Prostate gland (tissue), 2 donors: ENCODE results near the gene PRCC.

Source experiments
- POLR2A ChIP-seq: fragments of 450-650 bp; IDR thresholded peaks from one replicate; pipeline ENCODE4 v1.6.1; 2016; ENCODE audit warnings: antibody characterized with exemption, mild to moderate bottlenecking
- POLR2AphosphoS5 ChIP-seq: sonication (generic); formaldehyde crosslinking; IDR thresholded peaks from one replicate; pipeline ENCODE4 v1.6.1; 2017; ENCODE audit warnings: antibody characterized with exemption
- TF ChIP-seq, protein P1 (sequence below), 4 experiments: fragments of 200-600 bp in 2 of 4; fragments of 450-650 bp in 2 of 4; sonication (generic) in 2 of 4; IDR thresholded peaks; 1 replicate in 3 of 4; 2 replicates in 1 of 4; pipeline ENCODE4 v1.5.1; 2016 to 2019; ENCODE audit warnings: antibody characterized with exemption in 4 of 4, mild to moderate bottlenecking in 2 of 4, moderate library complexity in 2 of 4

GRCh38 chr1:156812293-156812990 is 45.1 kb downstream of the PRCC start:
- TF ChIP-seq POLR2A, result no peak
- TF ChIP-seq, protein P1, sequence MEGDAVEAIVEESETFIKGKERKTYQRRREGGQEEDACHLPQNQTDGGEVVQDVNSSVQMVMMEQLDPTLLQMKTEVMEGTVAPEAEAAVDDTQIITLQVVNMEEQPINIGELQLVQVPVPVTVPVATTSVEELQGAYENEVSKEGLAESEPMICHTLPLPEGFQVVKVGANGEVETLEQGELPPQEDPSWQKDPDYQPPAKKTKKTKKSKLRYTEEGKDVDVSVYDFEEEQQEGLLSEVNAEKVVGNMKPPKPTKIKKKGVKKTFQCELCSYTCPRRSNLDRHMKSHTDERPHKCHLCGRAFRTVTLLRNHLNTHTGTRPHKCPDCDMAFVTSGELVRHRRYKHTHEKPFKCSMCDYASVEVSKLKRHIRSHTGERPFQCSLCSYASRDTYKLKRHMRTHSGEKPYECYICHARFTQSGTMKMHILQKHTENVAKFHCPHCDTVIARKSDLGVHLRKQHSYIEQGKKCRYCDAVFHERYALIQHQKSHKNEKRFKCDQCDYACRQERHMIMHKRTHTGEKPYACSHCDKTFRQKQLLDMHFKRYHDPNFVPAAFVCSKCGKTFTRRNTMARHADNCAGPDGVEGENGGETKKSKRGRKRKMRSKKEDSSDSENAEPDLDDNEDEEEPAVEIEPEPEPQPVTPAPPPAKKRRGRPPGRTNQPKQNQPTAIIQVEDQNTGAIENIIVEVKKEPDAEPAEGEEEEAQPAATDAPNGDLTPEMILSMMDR (IDR thresholded peaks at IDR 0.05), result no peak
- no peak for TF ChIP-seq POLR2AphosphoS5
